ENCODE measurements around the gene PTGFRN. TPM values are rescaled to one million over a fixed set of nuclear protein-coding genes. Genes with fewer than 3 reads are reported as not detected.
"Not testable (repeated sequence)": the region's sequence is repeated elsewhere in the genome, so short reads cannot be mapped to it uniquely, and the experiment has no call there.

Gene PTGFRN
- total RNA-seq, 1 donor from 2014 or later: 76.4 TPM

DNA sequence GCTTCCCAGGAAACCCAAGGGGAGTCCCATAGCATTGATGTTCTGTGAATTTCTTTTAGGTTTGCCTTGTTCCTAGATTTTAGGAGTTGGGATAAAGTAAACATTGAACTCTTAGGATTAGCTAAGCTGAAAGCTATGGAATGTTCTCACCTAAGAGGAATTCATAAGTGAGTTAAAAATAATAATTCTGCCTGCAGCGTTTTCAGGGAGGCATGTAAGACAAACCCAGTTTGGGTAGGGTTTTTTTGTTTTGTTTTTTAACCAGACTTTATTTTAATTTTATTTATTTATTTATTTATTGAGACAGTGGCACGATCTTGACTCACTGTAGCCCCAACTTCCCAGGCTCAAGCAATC is 62.9 kb downstream of the PTGFRN start:
- no peak for DNase-seq

DNA sequence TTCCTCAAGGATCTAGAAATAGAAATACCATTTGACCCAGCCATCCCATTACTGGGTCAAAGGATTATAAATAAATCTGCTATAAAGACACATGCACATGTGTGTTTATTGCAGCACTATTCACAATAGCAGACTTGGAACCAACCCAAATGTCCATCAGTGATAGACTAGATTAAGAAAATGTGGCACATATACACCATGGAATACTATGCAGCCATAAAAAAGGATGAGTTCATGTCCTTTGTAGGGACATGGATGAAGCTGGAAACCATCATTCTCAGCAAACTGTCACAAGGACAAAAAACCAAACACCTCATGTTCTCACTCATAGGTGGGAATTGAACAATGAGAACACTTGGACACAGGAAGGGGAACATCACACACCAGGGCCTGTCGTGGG is 70.6 kb downstream of the PTGFRN start:
- not testable (repeated sequence) for DNase-seq

DNA sequence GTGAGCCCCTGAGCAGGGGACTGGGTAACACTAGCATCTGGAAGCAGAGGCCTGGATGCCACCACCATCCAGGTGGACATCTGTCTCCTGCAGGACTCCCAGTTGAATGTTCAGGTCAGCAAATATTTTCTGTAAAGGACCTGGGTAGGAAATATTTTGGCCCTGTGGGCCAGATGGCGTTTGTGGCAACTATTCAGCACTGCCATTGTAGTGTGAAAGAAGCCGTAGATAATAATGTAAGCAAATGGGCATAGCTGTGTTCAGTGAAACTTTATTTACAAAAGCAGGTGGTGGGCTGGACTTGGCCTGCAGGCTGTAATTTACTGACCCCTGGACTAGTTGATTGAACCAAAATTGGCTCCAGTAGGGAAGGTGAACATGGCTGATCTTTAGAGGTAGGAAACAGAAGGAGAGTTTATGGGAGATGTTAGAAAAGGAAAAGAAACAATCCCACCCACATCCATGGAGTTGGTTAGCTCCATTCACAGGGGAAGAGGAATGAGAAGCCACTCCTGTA is 71.9 kb downstream of the PTGFRN start:
- no peak for DNase-seq

DNA sequence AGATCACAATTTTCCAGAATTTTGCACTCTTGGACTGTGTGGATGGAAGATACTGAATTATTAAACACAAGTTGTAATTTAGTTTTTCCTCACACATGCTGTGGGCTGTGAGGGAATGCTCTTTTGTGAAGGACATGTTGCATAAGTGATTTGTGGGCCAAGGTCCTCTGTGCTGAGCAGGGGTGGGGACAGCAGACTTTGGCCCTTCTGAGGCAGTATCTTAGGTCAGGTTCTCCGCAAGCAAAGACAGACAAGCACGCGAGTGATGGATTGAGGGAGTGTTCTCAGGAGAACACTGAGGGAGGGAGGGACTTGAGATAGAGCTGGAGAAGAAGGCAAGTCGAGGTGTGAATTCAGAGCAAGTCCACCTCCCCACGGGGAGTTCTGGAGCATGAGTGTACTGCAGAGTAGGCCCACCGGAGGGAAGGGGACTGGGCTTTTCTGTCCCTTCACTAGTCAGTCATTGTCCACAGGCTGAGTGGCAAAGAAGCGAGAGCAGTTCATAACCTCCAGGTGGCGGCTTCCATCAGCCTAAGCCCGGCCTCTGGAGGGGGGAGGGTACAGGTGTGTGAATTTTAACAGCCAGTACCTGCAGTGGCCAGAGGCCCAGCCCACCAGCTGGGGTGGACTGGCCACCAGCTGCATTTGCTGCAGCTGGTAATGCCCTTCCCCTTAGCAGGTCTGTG is 72.7 kb downstream of the PTGFRN start:
- no peak for DNase-seq

DNA sequence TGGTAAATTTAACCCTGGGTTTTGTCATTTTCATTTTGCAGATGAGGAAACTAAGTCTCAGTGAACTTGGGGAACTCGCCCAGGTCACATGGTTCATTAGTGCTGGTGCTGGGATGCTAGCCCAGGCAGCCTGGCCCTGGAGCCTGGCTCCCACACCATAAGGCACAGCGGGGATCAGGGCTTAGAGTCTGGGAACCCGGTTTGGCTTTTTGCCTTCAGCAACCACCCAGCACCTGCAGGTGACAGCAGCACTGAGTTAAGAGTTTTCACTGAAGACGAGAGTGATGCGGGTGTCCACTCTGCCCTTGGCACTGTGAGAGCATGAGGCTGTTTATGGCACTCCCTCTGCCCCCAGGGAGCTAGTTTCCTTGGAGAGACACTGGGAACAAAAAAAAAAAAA is 73.4 kb downstream of the PTGFRN start:
- DNase-seq: no peak

DNA sequence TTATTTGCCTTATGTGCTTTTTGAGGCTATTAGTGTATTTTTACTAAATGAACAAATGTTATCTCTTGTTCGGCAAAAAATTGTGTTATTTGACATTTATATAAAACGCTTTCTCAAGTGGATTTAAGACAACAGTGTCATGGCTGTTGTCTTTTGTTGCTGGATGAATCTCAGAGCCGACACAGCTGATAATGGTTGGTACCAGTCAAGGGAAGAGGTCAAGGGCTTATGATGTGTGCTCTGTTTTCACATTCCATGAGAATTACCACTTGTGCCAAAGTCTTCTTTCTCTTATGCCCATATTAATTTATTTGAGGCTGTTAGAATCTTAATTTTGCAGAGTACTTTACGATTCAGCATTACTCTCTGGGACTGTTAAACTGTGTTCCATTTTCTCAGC is 74.0 kb downstream of the PTGFRN start:
- no peak for DNase-seq

DNA sequence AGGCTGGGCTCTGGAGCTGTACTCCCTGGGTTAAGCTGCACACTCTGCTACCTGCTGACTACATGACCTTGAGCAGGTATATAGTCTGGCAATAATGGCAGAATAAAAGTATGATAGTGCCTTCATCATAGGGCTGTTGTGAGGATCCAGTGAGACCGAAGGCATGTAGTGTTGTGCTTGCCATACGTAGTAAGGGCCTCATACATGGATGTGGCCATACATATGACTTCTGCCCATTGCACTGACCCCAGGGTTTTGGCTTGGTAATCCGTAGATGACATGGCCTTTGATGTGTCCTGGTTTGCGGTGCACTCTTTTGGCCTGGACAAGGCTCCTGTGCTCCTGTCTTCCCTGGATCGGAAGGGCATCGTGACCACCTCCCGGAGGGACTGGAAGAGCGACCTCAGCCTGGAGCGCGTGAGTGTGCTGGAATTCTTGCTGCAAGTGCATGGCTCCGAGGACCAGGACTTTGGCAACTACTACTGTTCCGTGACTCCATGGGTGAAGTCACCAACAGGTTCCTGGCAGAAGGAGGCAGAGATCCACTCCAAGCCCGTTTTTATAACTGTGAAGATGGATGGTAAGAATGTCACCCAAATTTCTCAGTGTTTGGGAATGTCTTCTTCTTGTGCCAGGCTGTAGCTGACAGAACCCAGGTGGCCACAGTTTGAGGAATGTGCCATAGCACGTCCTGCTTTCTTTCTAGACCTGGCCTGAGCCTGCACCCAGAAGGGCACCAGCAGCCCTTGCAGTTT is 74.9 kb downstream of the PTGFRN start:
- DNase-seq: no peak

DNA sequence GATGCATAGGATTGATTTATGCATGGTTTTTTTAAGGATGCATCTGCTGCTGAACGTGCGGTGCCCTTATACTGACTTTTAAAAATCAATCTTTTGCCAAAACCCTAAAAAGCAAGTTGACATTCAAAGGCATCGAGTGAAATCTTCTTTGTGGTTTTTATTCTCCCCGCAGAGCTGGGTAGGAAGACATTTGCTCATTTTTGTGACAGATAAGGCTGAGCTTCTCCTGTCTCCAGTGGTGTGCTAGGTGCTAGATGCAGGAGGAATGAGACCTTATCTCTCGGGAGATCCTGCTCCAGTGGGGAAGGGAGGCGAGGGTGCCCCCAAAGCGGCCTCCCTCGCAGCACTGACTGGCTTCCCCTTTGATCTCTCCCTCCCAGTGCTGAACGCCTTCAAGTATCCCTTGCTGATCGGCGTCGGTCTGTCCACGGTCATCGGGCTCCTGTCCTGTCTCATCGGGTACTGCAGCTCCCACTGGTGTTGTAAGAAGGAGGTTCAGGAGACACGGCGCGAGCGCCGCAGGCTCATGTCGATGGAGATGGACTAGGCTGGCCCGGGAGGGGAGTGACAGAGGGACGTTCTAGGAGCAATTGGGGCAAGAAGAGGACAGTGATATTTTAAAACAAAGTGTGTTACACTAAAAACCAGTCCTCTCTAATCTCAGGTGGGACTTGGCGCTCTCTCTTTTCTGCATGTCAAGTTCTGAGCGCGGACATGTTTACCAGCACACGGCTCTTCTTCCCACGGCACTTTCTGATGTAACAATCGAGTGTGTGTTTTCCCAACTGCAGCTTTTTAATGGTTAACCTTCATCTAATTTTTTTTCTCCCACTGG is 76.9 kb downstream of the PTGFRN start:
- no peak for DNase-seq

DNA sequence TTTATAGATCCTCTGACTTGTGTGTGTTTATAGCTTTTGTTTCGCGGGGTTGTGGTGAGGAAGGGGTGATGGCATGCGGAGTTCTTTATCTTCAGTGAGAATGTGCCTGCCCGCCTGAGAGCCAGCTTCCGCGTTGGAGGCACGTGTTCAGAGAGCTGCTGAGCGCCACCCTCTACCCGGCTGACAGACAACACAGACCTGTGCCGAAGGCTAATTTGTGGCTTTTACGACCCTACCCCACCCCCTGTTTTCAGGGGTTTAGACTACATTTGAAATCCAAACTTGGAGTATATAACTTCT is 77.5 kb downstream of the PTGFRN start:
- no peak for DNase-seq

DNA sequence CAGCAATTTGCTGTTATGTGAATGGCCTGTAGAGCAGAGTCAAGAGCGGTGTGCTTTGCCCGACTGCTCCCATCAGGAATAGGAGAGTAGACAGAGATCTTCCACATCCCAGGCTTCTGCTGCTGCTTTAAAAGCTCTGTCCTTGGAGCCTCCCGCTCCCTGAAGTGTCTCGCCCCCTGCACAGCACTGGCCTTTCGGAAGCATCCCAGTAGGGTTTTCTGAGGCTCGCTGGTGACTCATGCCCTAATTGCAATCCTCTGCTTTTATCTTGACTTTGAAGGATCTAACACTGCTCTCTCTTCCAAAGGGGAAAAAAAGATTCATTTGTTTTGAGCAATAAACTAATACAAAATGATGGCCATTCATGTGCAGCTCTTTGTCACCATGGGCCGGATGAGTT is 78.5 kb downstream of the PTGFRN start:
- DNase-seq: no peak

DNA sequence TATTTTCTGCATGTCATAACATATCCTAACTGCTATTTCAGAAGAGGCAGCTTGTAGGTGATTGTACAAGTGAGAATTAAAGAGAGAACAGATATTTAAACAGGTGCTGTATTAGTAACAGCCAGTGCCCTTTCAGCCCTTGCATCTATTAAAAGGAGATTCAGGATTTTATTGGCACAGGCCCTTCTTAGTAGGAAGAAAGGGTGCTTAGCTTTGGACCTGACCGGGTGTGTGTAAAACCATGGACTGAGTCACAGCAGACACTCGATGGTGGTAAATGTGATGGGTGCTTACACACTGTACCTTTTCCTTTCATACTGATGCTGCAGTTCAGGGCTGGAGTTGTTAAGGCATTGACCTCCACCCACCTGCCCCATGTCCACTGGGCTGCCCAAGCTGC is 79.2 kb downstream of the PTGFRN start:
- DNase-seq: no peak

DNA sequence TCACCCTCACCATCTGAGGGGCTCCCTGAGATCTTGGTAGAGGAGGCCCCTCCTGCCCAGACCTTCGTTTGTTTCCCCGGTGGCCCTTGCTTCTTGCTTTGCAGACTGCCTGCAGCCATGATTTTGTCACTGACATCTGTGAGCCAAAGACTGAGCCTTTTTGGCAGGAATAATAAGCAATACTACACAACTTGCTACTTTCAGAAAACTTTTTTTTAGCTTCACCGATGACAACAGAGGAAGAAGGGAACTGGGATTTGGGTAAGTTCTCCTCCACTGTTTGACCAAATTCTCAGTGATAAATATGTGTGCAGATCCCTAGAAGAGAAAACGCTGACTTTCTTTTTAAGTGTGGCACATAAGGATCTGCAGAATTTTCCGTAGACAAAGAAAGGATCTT is 80.1 kb downstream of the PTGFRN start:
- no peak for DNase-seq

DNA sequence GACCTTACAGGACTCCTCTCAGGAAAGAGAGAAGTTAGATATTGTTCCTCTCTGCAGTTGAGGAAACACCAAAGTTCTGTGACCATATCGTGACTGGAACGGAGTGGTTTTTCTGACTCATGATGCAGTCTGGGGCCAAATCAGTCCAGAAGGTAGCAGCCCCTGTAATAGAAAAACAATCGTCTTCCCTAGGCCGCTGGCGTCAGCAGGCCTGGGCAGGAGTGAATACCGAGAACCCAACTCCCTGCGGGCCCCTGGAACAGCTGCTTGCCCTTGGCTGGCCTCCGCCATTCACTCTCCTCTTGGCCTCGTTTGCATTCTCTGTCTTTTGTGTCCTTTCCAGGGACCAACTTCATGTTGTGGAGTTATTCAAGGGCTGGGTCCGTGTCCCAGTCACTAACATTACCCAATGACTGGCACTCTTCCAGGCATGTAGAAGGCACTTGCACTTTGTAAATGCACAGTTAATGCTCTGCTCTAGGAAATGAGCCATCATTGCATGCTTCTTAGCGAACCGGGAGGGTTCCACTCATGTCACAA is 81.0 kb downstream of the PTGFRN start:
- peak; percentile 62 for DNase-seq

DNA sequence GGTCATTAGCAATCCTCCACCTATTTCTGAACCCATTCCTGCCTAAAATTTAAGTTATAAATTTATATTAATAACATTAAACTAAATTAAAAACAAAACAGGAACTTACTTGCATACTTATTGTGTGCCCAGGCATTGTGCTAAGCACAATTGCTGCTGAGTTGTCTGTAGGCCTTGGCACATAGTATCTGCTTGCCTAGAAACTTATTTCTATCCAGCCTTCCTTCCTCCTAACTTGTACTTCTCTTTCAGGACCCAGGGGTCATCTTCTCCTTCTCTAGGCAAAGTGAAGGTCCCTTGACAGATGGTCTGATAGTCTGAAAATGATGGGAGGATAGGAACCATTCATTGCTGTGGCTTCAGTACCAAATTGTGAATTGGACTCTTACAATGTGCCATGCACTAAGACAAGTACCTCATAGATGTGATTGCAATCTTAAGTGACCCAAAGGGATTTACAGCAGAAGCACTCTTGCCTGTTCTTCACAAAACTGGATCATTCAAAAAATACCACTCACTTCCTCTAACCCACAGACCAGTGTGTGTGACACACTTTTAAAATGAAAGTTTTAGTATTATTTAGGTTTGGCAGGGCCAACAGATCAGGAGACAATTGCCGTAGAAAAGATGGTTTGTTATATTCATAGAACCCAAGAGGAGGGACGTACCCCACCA is 81.6 kb downstream of the PTGFRN start:
- no peak for DNase-seq

DNA sequence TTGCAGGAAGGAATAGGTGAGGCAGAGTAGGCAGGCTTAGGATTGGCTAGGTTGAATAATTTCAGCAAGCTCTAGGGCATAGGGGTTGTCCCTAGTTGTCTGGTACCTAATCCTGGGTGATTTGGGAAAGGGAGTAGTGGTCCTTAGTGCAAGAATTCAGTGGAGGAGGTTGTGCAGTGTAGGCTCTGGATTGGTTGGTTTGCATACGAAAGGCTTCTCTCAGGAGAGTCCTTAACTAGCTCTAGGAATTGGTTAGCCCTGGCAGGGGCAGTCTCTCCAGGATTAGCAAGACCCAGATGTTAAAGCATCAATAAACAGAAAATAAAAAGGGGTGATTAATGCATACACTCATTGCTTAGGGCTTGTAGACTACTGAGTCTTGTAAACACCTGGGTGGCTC is 82.2 kb downstream of the PTGFRN start:
- no peak for DNase-seq

DNA sequence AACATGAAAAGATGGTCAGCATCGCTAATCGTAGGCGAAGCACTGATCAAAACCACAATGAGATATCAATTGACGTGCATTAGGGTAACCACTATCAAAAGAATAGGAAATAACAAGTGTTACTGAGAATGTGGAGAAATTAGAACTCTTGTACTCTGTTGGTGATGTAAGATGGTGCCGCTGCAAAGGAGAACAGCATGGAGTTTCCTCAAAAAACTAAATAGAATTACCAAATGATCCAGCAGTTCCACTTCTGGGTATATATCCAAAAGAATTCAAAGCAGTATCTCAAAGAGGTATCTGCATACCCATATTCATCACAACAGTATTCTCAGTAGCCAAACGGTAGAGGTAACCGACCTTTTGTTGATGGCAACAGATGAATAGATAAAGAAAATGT is 83.6 kb downstream of the PTGFRN start:
- no peak for DNase-seq

DNA sequence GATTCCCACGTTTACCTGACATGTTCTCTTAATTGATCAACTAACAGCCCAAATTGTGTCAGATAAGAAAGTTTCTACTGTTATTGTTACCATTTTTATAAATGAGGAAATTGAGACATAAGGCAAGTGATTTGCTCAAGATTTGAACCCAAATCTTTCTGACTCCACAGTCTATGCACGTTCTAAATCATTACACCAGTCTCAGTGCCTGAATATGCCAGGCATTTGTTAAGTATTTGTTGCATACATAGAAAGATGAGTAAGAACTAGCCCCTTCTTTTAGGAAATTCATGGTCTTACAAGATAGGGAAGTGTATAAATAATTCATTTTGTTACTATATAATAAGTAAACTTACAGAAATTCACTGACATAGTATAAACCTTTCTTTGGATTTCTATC is 84.7 kb downstream of the PTGFRN start:
- DNase-seq: no peak

DNA sequence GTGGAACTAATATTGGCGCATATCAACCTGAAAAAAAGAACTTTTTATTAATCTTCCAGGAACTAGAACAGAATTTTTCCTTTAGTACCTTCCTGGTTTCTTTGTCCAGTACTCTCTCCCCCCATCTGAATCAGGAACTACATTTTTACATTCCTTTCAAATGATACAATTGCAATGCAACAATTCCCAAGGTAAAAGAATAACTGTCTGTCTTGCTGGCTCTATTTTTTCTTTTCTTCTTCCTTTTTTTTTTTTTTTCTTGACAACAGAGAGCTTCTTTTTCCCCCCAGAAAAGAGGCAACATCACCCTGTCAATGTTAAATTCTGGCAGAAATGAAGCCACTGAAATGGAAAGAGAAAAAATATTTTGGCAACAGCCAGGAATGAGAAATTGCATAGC is 87.3 kb downstream of the PTGFRN start:
- DNase-seq: no peak

DNA sequence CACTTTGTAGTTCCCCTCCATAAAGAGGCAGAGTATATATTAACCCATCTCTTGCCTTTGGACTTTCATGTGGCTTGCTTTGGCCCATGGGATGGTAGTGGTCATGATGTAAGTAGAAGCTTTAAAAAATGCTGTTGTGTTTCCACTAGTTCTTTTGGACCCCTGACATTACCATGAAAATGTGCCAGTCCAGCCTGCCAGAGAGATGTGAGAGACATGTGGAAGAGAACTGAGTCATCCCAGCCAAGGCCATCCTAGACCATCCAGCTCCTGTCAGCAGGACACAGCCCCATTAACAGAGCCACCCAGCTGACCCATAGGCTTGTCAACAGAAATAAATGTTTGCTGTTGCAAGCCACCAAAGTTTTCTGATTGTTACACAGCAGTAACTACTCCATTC is 87.9 kb downstream of the PTGFRN start:
- no peak for DNase-seq

DNA sequence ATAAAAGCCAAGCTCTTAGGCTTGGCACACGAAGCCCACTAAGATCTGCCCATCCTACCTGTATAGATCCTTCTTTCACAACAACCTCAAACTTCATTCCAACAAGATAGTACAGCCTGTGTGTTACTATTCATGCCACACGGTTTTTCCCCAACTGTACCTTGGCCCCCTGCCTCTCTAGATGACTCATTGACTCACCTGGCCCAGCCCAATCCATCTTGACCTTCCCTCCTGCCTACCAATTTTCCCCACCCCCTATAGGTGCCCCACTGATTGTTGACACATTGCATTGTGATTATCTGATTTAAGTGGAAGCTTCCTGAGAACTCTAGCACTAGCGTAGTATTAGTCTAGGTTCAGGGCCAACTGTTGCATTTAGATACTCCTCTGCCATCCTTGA is 89.9 kb downstream of the PTGFRN start:
- no peak for DNase-seq

DNA sequence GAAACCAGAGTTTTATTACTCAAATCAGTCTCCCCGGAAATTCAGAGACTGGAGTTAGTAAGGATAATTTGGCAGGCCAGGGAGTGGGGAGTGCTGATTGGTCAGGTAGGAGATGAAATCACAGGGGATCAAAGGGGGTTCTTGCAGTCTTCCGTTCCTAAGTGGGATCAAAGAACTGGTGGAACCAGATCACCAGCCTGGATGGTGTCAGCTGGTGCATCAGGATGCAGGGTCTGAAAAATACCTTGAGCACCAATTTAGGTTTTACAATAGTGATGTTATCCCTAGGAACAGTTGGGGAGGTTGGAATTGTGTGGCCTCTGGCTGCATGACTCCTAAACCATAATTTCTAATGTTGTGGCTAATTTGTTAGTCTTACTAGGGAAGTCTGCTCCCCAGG is 90.4 kb downstream of the PTGFRN start:
- no peak for DNase-seq

DNA sequence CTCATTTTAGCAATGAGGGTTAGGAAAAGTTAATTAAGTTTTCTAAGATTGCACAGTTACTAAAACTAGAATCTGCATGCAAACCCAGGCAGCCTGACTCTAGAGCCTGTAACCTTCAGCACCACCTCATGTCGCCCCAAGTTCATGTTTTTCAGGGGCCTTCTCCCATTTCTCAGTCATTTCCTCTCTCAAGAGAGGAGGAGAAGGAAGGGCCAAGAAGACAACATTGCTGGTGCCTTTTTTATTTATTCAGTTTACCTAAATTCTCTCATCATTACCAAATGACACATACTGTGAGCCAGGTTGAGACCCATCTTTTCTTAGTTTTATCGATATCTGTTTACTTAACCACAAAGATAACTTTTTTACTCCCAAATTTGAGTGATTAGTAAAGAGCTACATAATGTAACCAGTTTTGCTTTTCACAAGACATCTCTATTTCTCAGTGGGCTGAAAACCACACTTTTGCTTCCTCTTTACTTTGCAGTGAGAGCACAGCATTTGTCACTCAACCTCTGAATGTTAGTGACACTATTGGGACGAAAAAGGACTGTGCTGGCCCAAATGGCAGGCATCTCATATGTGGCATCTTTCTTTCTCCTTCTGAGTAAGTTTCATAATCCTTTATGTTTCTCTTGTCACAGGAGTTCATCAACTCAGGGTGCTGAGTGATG is 91.7 kb downstream of the PTGFRN start, which contains the start of gene CD101:
TSS of gene CD101 (plus strand) at position 507 of the 674 bp plus-strand sequence. CDS start at position 565, 58 bp downstream.
- DNase-seq: no peak
